NCI-H2107 treated with DMSO at 0.1 percent for 48 hours (cell line): ENCODE data around the gene CPEB1.
"Not testable (repeated sequence)": the region's sequence is repeated elsewhere in the genome, so short reads cannot be mapped to it uniquely, and the experiment has no call there.

Experiments used
- DNase-seq: peaks from one replicate; lab custom pipeline; 2025; ENCODE audit not compliant: unreplicated experiment; lab: John Stamatoyannopoulos, UW

CPEB1 gene

GRCh38 chr15:82649226-82649999, 2.2 kb upstream of the CPEB1 start:
- no peak for DNase-seq

GRCh38 chr15:82648257-82649103, 1.3 kb upstream of the CPEB1 start:
- no peak for DNase-seq

DNA sequence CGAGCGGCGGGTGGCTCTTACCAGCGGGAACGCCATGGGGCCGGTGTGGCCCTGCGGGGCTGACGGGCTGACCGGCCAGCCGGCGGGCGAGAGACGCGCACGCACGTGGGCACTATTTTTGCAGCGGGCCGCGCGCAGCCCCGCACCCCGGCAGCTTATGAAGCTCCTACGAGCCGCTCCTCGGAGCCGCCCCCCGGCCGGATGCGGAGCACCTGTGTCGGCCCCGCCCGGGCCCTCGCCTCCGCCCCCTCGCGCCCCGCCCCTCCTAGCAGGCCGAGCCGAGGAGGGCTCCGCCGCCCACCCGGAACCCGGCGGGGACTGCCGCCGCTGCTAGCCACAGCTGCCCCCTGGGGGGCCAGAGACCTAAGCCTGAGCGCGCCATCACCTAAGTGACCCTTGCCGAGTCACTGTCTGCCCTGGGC, 683 bp upstream of the CPEB1 start:
- DNase-seq, result no peak

DNA sequence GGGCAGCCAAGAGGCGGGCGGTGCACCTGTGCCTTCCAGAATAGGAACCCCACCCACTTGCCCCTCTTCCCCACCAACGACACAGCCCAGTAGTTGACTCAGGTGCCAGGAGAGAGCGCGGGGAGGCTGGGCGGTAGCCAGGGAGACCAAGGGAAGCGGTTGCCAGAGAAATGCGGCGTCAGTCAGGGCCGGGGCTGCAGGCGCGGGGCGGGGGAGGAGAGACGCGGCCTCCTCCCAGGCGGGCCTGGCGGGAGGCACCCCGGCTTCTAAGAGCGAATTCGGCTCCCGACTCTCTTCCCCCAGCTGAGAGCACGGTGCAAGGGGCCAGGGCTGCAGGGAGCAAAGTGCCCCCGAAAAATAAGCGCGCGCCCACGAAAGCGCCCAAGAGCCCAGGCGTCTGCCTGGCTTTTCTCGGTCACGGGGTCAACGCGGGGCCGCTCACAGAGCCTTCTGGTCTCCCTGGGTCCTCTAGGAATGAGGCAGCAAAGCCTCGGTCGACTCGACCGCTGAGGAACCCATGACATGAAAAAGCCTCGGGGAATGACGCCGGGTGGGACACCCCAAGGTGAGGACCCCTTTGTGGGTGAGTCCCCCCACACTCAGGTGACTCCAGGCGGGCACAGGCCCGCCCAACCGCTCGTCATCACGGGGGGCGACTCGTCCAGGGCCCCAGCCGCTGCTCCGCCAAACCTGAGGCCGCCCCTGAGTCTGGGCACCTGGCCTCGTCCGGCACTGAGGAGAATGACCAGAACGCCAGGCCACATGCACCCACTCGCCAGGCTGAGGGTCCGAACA, 716 bp downstream of the CPEB1 start:
- DNase-seq, result no peak

DNA sequence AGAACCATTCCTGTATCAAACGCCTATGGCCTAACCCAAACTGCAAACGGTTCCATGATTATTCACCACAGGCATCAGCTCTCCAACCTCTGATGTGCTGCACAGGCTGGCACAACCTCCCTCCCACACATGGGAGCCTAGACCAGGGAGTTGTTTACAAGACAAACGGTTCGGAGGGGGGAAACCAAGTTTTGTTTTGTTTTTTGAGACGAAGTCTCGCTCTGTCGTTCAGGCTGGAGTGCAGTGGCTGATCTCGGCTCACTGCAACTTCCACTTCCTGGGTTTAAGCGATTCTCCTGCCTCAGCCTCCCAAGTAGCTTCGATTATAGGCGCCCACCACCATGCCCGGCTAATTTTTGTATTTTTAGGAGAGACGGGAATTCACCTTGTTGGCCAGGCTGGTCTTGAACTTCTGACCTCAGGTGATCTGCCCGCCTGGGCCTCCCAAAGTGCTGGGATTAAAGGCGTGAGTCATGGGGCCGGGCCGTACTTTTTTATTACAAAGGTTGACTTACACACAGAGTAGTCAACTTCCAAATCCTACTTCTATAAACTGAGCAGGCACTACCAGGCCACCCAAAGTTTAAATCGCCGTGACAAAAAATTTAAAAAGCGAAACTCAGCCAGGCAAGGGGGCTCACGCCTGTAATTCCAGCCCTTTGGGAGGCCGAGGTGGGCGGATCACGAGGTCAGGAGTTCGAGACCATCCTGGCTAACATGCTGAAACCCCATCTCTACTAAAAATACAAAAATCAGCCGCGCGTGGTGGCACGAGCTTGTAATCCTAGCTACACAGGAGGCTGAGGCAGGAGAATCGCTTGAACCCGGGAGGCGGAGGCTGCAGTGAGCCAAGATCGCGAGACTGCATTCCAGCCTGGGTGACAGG, 2.0 kb downstream of the CPEB1 start:
- not testable (repeated sequence) for DNase-seq

DNA sequence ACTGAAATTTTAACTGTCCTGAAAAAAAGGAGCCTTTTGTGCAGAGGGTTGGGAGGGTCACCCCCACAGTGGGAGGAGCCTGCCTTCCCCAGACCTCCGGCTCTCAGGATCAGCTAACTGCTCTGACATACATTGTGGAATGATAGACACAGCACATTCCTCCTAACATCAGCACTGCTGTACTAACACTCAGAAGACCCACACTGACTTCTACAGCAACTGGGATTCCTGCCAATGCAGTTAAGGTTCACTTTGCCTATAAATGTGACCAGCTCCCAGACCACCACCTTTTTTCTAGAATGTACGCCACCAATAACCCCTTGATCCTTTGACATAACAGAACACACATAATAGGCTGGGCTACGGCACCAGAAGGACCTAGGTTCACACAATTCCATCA, 3.2 kb downstream of the CPEB1 start:
- DNase-seq, result no peak

DNA sequence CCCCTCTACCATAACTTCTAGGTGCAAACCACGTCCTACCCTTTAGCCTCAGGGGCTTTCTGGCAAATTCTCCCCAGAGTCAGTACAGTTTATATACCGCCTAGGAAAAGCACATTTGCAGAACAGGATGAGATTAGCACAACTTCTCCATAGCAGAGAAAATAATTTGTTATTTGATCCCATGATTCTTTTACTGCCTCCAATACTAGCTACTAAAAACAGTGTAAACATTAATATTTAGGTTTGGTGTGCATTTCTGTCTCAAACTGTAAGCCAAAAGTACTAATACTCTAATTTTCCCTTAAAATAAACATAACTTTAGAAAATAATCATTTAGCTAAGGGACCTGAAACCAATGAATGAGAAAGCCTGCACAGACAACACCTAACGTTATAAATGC, 4.5 kb downstream of the CPEB1 start:
- no peak for DNase-seq

- peak; percentile 62 for DNase-seq
These were observed 5.9 kb downstream of the CPEB1 start for GRCh38 chr15:82641129-82641798.

DNA sequence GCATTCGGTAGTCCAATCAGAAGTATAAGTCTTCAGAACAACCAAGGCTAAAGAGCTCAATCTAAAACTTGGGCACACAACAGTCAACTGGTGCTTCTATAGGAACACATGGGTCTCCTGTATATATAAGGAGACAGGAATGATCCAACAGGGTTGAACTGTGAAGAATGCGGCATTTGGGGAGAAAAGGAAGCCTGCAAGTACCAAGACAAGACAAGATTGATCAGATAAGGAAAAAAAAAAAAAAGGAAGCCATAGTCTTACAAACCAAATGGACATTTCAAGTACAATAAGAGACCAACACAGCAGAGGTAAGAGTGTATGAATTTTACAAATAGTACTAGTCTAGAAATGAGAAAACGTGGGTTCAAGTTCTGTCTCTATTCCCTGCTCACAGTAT, 6.5 kb downstream of the CPEB1 start:
- DNase-seq, result no peak

GRCh38 chr15:82635798-82636197, 11.4 kb downstream of the CPEB1 start:
- no peak for DNase-seq

GRCh38 chr15:82630033-82630432, 17.1 kb downstream of the CPEB1 start:
- DNase-seq, result no peak

DNA sequence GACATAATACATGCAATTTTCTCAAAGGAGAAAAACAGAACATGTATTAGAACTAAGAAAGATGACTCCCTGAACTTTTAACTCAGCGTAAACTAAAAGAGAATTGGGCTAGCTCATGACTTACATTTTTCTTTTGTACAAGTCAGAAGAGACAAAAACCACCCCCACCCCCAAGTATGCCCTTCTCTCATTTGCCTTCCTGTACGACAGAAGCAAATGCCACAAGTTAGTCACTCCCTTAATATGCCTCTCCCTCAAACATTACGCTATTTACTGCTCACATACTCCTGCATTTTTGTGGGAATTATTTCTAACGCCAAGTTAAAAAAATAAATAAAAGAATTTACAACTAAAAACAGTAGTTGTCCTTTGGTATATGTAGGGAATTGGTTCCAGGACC, 22.0 kb downstream of the CPEB1 start:
- no peak for DNase-seq

DNA sequence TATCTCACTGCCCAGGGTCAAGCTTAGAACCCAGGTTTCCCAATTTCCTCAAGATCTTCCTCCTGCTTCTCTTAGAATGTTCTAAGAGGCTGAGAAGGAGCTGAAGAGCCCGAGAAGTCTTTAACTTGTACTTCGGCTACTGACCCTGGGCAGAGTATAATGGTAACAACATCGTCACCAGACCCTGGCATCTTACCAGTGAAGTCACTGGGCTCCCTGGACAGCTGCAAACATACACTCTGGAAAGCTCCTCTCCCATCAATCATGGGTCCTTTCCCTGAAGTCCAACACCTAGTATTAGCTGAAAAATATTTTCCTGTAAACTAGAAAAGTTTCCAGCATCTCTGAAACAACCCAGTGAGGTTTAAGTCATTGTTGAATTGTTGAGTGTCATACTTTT, 22.7 kb downstream of the CPEB1 start:
- no peak for DNase-seq

GRCh38 chr15:82624008-82624407, 23.2 kb downstream of the CPEB1 start:
- DNase-seq, result no peak

GRCh38 chr15:82621970-82622369, 25.2 kb downstream of the CPEB1 start:
- no peak for DNase-seq

GRCh38 chr15:82613747-82614146, 33.4 kb downstream of the CPEB1 start:
- no peak for DNase-seq

DNA sequence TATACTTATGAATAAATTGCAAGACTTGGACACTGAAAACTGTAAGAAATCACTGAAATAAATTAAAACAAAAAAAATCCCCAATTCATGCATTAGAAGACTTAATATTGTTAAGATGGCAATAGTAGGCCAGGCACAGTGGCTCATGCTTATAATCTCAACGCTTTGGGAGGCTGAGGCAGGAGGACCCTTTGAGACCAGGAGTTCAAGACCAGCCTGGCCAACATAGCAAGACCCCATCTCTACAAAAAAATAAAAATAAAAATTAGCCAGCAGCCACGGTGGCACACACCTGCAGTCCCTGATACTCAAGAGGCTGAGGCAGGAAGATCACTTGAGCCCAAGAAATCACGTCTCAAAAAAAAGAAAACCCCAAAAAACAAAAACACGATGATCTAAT, 35.8 kb downstream of the CPEB1 start:
- DNase-seq, result no peak

DNA sequence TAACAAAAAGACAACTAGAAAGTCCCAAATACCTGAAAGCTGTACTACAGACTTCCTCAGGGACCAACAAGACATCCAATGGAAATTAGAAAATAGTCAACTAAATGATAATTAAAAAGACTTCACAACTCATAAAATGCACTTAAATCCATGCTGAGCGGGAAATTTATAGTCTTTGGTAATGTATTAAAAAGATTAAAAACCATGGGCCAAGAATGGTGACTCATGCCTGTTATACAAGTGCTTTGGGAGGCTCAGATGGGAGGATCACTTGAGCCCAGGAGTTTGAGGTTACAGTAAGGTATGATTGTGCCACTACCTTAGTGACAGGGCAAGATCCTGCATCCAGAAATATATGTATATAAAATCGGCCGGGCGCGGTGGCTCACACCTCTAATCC, 45.0 kb downstream of the CPEB1 start:
- no peak for DNase-seq

DNA sequence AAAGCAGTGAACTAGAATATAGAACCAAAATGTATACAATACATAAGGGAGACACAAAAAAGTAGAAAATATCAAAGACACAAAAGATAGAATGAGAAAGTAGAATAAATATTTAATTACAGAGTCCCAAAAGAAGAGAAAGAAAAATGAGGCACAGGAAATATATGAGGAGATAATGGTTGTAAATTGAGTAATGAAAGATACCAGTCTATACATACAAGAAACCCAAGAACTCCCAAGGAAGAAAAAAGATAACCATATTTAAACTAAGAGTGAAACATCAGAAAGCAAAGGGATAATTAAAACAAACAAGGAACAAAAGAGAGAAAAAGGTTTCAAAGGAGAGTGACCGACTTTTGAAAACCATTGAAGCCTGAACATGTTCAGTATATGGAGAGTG, 47.3 kb downstream of the CPEB1 start:
- DNase-seq, result no peak

DNA sequence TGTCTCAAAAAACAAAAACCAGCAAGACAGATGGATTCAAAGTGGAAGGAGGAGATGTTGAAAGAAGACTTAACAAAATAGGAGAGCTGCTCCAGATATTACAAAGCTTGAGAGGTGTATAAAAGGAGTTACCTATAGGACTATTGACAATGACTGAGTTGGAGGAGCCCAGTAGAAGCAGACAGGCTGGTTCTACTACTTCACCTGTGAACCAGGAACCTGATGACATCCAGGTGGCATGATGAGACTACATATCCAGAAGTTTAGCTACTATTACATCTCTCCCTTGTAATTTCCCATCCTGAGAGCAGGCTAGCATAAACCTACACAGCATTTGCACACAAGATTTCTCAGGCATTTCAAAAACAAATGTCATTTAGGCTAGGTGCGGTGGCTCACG, 49.3 kb downstream of the CPEB1 start:
- DNase-seq, result no peak
